HEK293 (cell line): ENCODE results near the gene IL9.

Source experiments
- CTCF ChIA-PET: fragments of 350-600 bp; formaldehyde crosslinking; extraction: SDS; loops from one replicate; lab custom pipeline; 2021; ENCODE audit warnings: antibody characterized with exemption; lab: Yijun Ruan, JAX
- POLR2A ChIA-PET: fragments of 300-600 bp; formaldehyde crosslinking; extraction: SDS; loops from one replicate; lab custom pipeline; 2020; ENCODE audit warnings: antibody characterized with exemption, inconsistent platforms; lab: Yijun Ruan, JAX
- H3K27ac ChIP-seq: fragments of 200-500 bp; sonication (Bioruptor generic); 2 replicates; pipeline ENCODE4 v1.5.1; 2014; ENCODE audit warnings: low read depth, low read length, control low read depth, inconsistent platforms; ENCODE audit errors: extremely low read depth
- H3K36me3 ChIP-seq, 2 experiments: fragments of 200-500 bp in 1 of 2; sonication (Bioruptor generic) in 1 of 2; 1 replicate in 1 of 2; 2 replicates in 1 of 2; pipeline ENCODE4 v1.5.1; 2014 to 2017; ENCODE audit warnings: inconsistent platforms in 2 of 2, low read length in 2 of 2; ENCODE audit not compliant: control insufficient read depth in 2 of 2, insufficient read depth in 1 of 2
- H3K4me1 ChIP-seq: fragments of 200-500 bp; sonication (Bioruptor generic); 2 replicates; pipeline ENCODE4 v1.5.1; 2014; ENCODE audit warnings: mild to moderate bottlenecking, low read length, inconsistent platforms; ENCODE audit not compliant: control insufficient read depth, insufficient read depth
- H3K4me3 ChIP-seq: 2 replicates; pipeline ENCODE4 v1.5.1; 2011; ENCODE audit warnings: low read depth, mild to moderate bottlenecking, control low read depth, low read length, moderate library complexity
- H3K9me3 ChIP-seq: fragments of 200-500 bp; sonication (Bioruptor generic); 2 replicates; pipeline ENCODE4 v1.5.1; 2014; ENCODE audit warnings: low read depth, low read length, inconsistent platforms; ENCODE audit not compliant: control insufficient read depth, insufficient read depth
- AEBP2 ChIP-seq: fragments of 450-650 bp; formaldehyde crosslinking; IDR thresholded peaks from 2 replicates; pipeline ENCODE4 v1.5.1; 2016; ENCODE audit warnings: missing biosample characterization, missing genetic modification characterization, borderline replicate concordance
- BCL11A ChIP-seq: fragments of 450-650 bp; formaldehyde crosslinking; IDR thresholded peaks from 2 replicates; pipeline ENCODE4 v1.5.1; 2016; ENCODE audit warnings: low read depth, missing biosample characterization, missing genetic modification characterization
- FEZF1 ChIP-seq: fragments of 450-650 bp; formaldehyde crosslinking; IDR thresholded peaks from 2 replicates; pipeline ENCODE4 v1.5.1; 2016; ENCODE audit warnings: missing biosample characterization, missing genetic modification characterization
- KLF17 ChIP-seq: fragments of 450-650 bp; formaldehyde crosslinking; IDR thresholded peaks from 2 replicates; pipeline ENCODE4 v1.5.1; 2016; ENCODE audit warnings: missing biosample characterization, missing genetic modification characterization
- REPIN1 ChIP-seq: fragments of 450-650 bp; formaldehyde crosslinking; IDR thresholded peaks from 2 replicates; pipeline ENCODE4 v1.5.1; 2017; ENCODE audit warnings: missing biosample characterization, missing genetic modification characterization, low read depth
- TSHZ1 ChIP-seq: fragments of 450-650 bp; formaldehyde crosslinking; IDR thresholded peaks from 2 replicates; pipeline ENCODE4 v1.5.1; 2016; ENCODE audit warnings: missing biosample characterization, missing genetic modification characterization, borderline replicate concordance
- ZFP69B ChIP-seq: fragments of 450-650 bp; formaldehyde crosslinking; IDR thresholded peaks from 2 replicates; pipeline ENCODE4 v1.5.1; 2016; ENCODE audit warnings: missing biosample characterization, missing genetic modification characterization
- ZIC2 ChIP-seq: fragments of 450-650 bp; formaldehyde crosslinking; IDR thresholded peaks from 2 replicates; pipeline ENCODE4 v1.5.1; 2016; ENCODE audit warnings: missing biosample characterization, missing genetic modification characterization
- ZNF169 ChIP-seq: fragments of 450-650 bp; formaldehyde crosslinking; IDR thresholded peaks from 2 replicates; pipeline ENCODE4 v1.5.1; 2016; ENCODE audit warnings: missing biosample characterization, missing genetic modification characterization
- ZNF239 ChIP-seq: fragments of 450-650 bp; formaldehyde crosslinking; IDR thresholded peaks from 2 replicates; pipeline ENCODE4 v1.5.1; 2016; ENCODE audit warnings: missing biosample characterization, missing genetic modification characterization
- ZNF610 ChIP-seq: fragments of 450-650 bp; formaldehyde crosslinking; IDR thresholded peaks from 2 replicates; pipeline ENCODE4 v1.5.1; 2016; ENCODE audit warnings: missing biosample characterization, missing genetic modification characterization, borderline replicate concordance
- TF ChIP-seq, protein P1 (sequence below): fragments of 450-650 bp; formaldehyde crosslinking; IDR thresholded peaks from 2 replicates; pipeline ENCODE4 v1.5.1; 2016; ENCODE audit warnings: missing biosample characterization, missing genetic modification characterization

Gene IL9

DNA sequence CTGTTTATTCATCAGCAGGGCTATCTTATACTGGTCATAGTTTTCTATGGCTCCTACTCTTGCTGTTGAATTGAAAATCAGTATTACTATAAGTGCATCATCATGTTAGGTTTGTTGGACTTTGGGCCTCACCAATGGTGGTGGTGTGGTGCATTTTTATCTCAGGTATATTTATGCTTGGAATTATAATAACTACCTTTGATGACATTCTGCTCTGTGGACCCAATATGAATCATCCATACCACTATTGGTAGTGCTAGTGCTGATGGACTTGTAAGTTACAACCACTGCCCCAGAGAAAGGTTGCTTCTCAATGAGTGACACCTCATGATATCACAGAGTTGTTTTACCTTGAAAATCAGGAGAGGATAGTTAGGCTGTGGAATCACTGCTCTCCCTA, 28.0 kb downstream of the IL9 start (continued):
- TF ChIP-seq TSHZ1: no peak

- POLR2A ChIA-PET: no interaction called here
- no peak for TF ChIP-seq BCL11A
- CTCF ChIA-PET: interaction anchor here (0.6 to 1.2 kb wide), 2 partner anchors 25 to 1865 kb away, joined by 3 read pairs; no protein-coding TSS in a partner anchor
- Histone ChIP-seq H3K4me1 (no peaks in the 10 kb centered on the region), H3K27ac (no peak overlapping the region), H3K9me3 (no peaks in the 10 kb centered on the region), H3K4me3 (no peak overlapping the region), H3K36me3 (no peaks in the 10 kb centered on the region)
Observed at GRCh38 chr5:135866016-135866415, 29.6 kb downstream of the IL9 start.

- Histone ChIP-seq H3K9me3 (no peaks in the 10 kb centered on the region), H3K36me3 (no peaks in the 10 kb centered on the region)
- CTCF ChIA-PET: interaction anchor here (0.6 to 0.9 kb wide), 2 partner anchors 30 to 268 kb away, joined by 3 read pairs; partner anchors contain the start of gene SMAD5
- TF ChIP-seq FEZF1 (tag by site-specific recombination) (no peak), ZNF169 (tag by site-specific recombination) (no peak), ZFP69B (no peak), KLF17 (tag by site-specific recombination) (no peak), ZNF239 (no peak), ZIC2 (tag by site-specific recombination) (no peak), AEBP2 (no peak), ZNF610 (tag by site-specific recombination) (no peak), REPIN1 (tag by site-specific recombination) (no peak)
- TF ChIP-seq, protein P1, sequence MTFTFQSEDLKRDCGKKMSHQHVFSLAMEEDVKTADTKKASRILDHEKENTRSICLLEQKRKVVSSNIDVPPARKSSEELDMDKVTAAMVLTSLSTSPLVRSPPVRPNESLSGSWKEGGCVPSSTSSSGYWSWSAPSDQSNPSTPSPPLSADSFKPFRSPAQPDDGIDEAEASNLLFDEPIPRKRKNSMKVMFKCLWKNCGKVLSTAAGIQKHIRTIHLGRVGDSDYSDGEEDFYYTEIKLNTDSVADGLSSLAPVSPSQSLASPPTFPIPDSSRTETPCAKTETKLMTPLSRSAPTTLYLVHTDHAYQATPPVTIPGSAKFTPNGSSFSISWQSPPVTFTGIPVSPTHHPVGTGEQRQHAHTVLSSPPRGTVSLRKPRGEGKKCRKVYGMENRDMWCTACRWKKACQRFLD (tag by site-specific recombination): no peak
- TF ChIP-seq, all 188 proteins: peak for 0
- no peak overlapping the region for H3K4me3 ChIP-seq
- no peak overlapping the region for H3K27ac ChIP-seq
- POLR2A ChIA-PET: no interaction called here
- no peaks in the 10 kb centered on the region for H3K4me1 ChIP-seq
Observed at GRCh38 chr5:135864503-135865435, 30.9 kb downstream of the IL9 start.
